A673 (cell line): ENCODE data around the gene RALA. TPM values are rescaled to one million over a fixed set of nuclear protein-coding genes. Genes with fewer than 3 reads are reported as not detected.

ENCODE experiments used
- BruUV-seq: library from RNA; stranded (reverse); fragments of 400-500 nt; replicated peaks from 2 replicates; lab custom pipeline; 2021; lab: Mats Ljungman, UMichigan
- CTCF ChIA-PET: fragments of 300-600 bp; sonication (Branson Sonifier 250); formaldehyde crosslinking; loops from one replicate; lab custom pipeline; 2022; ENCODE audit warnings: antibody characterized with exemption; lab: Charles Lee
- POLR2A ChIA-PET: fragments of 300-600 bp; sonication (Branson Sonifier 250); formaldehyde crosslinking; loops from one replicate; lab custom pipeline; 2022; ENCODE audit warnings: antibody characterized with exemption; ENCODE audit not compliant: low non-redundant PET; lab: Charles Lee
- DNase-seq: peaks from one replicate; pipeline ENCODE4 v3.0.0-alpha.2; 2015; ENCODE audit warnings: low spot score
- H3K27ac ChIP-seq: fragments of 200-600 bp; sonication (generic); 2 replicates; pipeline ENCODE4 v1.5.1; 2016; ENCODE audit warnings: mixed run types, low read depth, mild to moderate bottlenecking, mixed read lengths, antibody characterized with exemption, low read length; ENCODE audit not compliant: poor library complexity, severe bottlenecking
- H3K27me3 ChIP-seq: fragments of 200-600 bp; sonication (generic); replicated peaks from 2 replicates; pipeline ENCODE4 v1.6.1; 2017; ENCODE audit warnings: mixed run types, low read depth, mild to moderate bottlenecking, mixed read lengths, antibody characterized with exemption, low read length; ENCODE audit not compliant: insufficient read depth, poor library complexity
- H3K36me3 ChIP-seq: fragments of 200-600 bp; sonication (generic); 2 replicates; pipeline ENCODE4 v1.6.1; 2016; ENCODE audit warnings: mixed run types, mild to moderate bottlenecking, mixed read lengths, antibody characterized with exemption, low read length; ENCODE audit not compliant: insufficient read depth, poor library complexity, severe bottlenecking
- H3K4me1 ChIP-seq: fragments of 200-600 bp; sonication (generic); 2 replicates; pipeline ENCODE4 v1.6.1; 2017; ENCODE audit warnings: mixed run types, mild to moderate bottlenecking, mixed read lengths, antibody characterized with exemption, low read length; ENCODE audit not compliant: insufficient read depth, poor library complexity, severe bottlenecking
- H3K4me3 ChIP-seq: fragments of 200-600 bp; sonication (generic); 2 replicates; pipeline ENCODE4 v1.5.1; 2016; ENCODE audit warnings: low read depth, mixed run types, mild to moderate bottlenecking, mixed read lengths, low read length; ENCODE audit not compliant: poor library complexity, severe bottlenecking
- H3K9me3 ChIP-seq: fragments of 200-600 bp; sonication (generic); 2 replicates; pipeline ENCODE4 v1.6.1; 2016; ENCODE audit warnings: mixed run types, low read depth, mild to moderate bottlenecking, mixed read lengths, antibody characterized with exemption, low read length; ENCODE audit not compliant: poor library complexity, severe bottlenecking
- EZH2 ChIP-seq: fragments of 200-600 bp; sonication (generic); IDR thresholded peaks from 2 replicates; pipeline ENCODE4 v1.6.1; 2017; ENCODE audit warnings: borderline replicate concordance, low read depth, mild to moderate bottlenecking, mixed read lengths, antibody characterized with exemption, low read length; ENCODE audit not compliant: poor library complexity, severe bottlenecking
- intact Hi-C: fragments of 100-400 bp; cut with micrococcal nuclease; formaldehyde crosslinking; loops from one replicate; pipeline ENCODE4 v1.10.0; 2022; ENCODE audit not compliant: unreplicated experiment
- total RNA-seq: library from RNA; stranded (reverse); gene quantifications from 2 replicates; pipeline ENCODE4 v1.2.3, GENCODE V29; 2021
- TF ChIP-seq, protein P1 (sequence below): fragments of 300-800, 200-600 bp; sonication (generic); conservative IDR thresholded peaks from 2 replicates; pipeline ENCODE4 v1.5.1; 2017; ENCODE audit warnings: low read depth, mild to moderate bottlenecking, antibody characterized with exemption, low read length, moderate library complexity, mixed read lengths

Gene RALA
- total RNA-seq, 1 experiment from 2014 or later, result 33.9 TPM

DNA sequence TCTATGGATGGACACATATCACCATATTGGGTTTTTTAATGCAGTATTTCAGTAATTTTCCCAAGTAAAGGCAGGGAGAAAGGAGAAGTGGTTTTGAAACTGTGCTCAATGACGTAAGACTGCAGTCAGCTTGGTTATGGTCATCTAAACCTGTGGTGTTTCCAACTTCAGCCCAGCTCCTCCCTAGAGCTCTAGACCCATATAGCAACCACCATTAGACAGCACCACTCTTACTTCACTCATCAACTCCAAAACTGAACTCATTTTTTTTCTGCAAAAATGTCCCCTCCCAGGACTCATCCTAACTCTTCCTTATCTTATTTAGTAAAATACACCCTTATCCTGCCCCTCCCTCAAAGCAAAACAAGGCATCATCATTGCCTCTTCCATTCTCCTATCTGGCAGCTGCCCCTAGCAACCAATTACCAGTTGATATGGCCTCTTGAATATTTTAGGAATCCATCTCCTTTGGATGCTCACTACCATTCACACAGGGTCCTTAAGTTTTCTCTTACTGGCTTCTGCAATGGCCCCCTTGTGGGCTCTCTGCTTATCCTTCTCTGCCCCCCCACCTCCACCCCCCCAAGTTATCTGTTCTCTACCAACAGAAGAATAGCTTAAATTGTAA is 1.5 kb upstream of the RALA start:
- H3K27ac ChIP-seq, result no peak overlapping the region
- H3K4me3 ChIP-seq, result peak overlapping the region; percentile 94
- intact Hi-C loops, result no loop called here
- DNase-seq, result no peak
- no TSS peak for BruUV-seq
- no peaks in the 10 kb centered on the region for H3K9me3 ChIP-seq
- CTCF ChIA-PET, result interaction anchor here (1.2 kb wide), 1 partner anchor 41 kb away, joined by 4 read pairs; no protein-coding TSS in a partner anchor
- no peaks in the 10 kb centered on the region for H3K27me3 ChIP-seq
- peaks cover 5% of the 10 kb centered on the region for H3K36me3 ChIP-seq
- POLR2A ChIA-PET, result no interaction called here
- H3K4me1 ChIP-seq, result peaks cover 16% of the 10 kb centered on the region
- TF ChIP-seq EZH2, result no peak
- TF ChIP-seq, protein P1, sequence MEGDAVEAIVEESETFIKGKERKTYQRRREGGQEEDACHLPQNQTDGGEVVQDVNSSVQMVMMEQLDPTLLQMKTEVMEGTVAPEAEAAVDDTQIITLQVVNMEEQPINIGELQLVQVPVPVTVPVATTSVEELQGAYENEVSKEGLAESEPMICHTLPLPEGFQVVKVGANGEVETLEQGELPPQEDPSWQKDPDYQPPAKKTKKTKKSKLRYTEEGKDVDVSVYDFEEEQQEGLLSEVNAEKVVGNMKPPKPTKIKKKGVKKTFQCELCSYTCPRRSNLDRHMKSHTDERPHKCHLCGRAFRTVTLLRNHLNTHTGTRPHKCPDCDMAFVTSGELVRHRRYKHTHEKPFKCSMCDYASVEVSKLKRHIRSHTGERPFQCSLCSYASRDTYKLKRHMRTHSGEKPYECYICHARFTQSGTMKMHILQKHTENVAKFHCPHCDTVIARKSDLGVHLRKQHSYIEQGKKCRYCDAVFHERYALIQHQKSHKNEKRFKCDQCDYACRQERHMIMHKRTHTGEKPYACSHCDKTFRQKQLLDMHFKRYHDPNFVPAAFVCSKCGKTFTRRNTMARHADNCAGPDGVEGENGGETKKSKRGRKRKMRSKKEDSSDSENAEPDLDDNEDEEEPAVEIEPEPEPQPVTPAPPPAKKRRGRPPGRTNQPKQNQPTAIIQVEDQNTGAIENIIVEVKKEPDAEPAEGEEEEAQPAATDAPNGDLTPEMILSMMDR, result no peak

GRCh38 chr7:39622609-39623008 is 763 bp upstream of the RALA start:
- TSS peak; percentile 72 for BruUV-seq
- H3K27me3 ChIP-seq, result no peaks in the 10 kb centered on the region
- H3K27ac ChIP-seq, result peak overlapping the region; percentile 98
- H3K9me3 ChIP-seq, result no peaks in the 10 kb centered on the region
- no peak for DNase-seq
- intact Hi-C loops, result loop anchor here (1.0 kb wide), 1 partner anchor 13 kb away; no protein-coding TSS in a partner anchor
- TF ChIP-seq, protein P1, result no peak
- TF ChIP-seq EZH2, result no peak
- peak overlapping the region; percentile 94 for H3K4me3 ChIP-seq
- POLR2A ChIA-PET, result no interaction called here
- H3K4me1 ChIP-seq, result peaks cover 17% of the 10 kb centered on the region
- CTCF ChIA-PET, result interaction anchor here (1.2 kb wide), 1 partner anchor 42 kb away, joined by 4 read pairs; no protein-coding TSS in a partner anchor
- peaks cover 5% of the 10 kb centered on the region for H3K36me3 ChIP-seq

- intact Hi-C loops, result loop anchor here (1.0 kb wide), 1 partner anchor 15 kb away; no protein-coding TSS in a partner anchor
- Histone ChIP-seq H3K36me3 (peaks cover 5% of the 10 kb centered on the region), H3K4me3 (peak overlapping the region; percentile 94), H3K27me3 (no peaks in the 10 kb centered on the region), H3K27ac (peak overlapping the region; percentile 98), H3K9me3 (no peaks in the 10 kb centered on the region), H3K4me1 (peaks cover 22% of the 10 kb centered on the region)
- no peak for TF ChIP-seq EZH2
- TF ChIP-seq, protein P1, result no peak
- POLR2A ChIA-PET, result interaction anchor here (0.5 kb wide), 1 partner anchor 396 kb away, joined by 3 read pairs; no protein-coding TSS in a partner anchor
- BruUV-seq, result no TSS peak
- CTCF ChIA-PET, result no interaction called here
- DNase-seq, result no peak
Observed at GRCh38 chr7:39623732-39624441, 515 bp downstream of the RALA start.
